Ishikawa (cell line): Measurements from ENCODE around the gene KRT13.

Experiments used
- CEBPB ChIP-seq: IDR thresholded peaks from 2 replicates; pipeline ENCODE4 v1.6.1; 2012
- CREB1 ChIP-seq: IDR thresholded peaks from 2 replicates; pipeline ENCODE4 v1.6.1; 2012; ENCODE audit warnings: low read depth
- EGR1 ChIP-seq: IDR thresholded peaks from 2 replicates; pipeline ENCODE4 v1.6.1; 2012
- EP300 ChIP-seq: IDR thresholded peaks from 2 replicates; pipeline ENCODE4 v1.6.1; 2012; ENCODE audit warnings: borderline replicate concordance
- FOXM1 ChIP-seq: IDR thresholded peaks from 2 replicates; pipeline ENCODE4 v1.6.1; 2012; ENCODE audit warnings: low read depth, borderline replicate concordance
- MAX ChIP-seq: IDR thresholded peaks from 2 replicates; pipeline ENCODE4 v1.6.1; 2012
- NFIC ChIP-seq: IDR thresholded peaks from 2 replicates; pipeline ENCODE4 v1.6.1; 2012
- RAD21 ChIP-seq: IDR thresholded peaks from 2 replicates; pipeline ENCODE4 v1.6.1; 2012; ENCODE audit warnings: low read depth
- REST ChIP-seq: IDR thresholded peaks from 2 replicates; pipeline ENCODE4 v1.6.1; 2012; ENCODE audit warnings: low read depth, mild to moderate bottlenecking
- TAF1 ChIP-seq: IDR thresholded peaks from 2 replicates; pipeline ENCODE4 v1.6.1; 2012; ENCODE audit warnings: low read depth, mild to moderate bottlenecking
- TCF12 ChIP-seq: IDR thresholded peaks from 2 replicates; pipeline ENCODE4 v1.6.1; 2012; ENCODE audit warnings: low read depth
- TEAD4 ChIP-seq: IDR thresholded peaks from 2 replicates; pipeline ENCODE4 v1.6.1; 2012
- USF1 ChIP-seq: IDR thresholded peaks from 2 replicates; pipeline ENCODE4 v1.6.1; 2012
- YY1 ChIP-seq: IDR thresholded peaks from 2 replicates; pipeline ENCODE4 v1.6.1; 2012; ENCODE audit warnings: low read depth
- ZBTB7A ChIP-seq: IDR thresholded peaks from 2 replicates; pipeline ENCODE4 v1.6.1; 2012; ENCODE audit warnings: low read depth

The KRT13 gene

GRCh38 chr17:41535764-41536481 is 30.5 kb upstream of the KRT13 start:
- TF ChIP-seq EGR1 (peak; percentile 63), RAD21 (no peak), FOXM1 (no peak), YY1 (no peak), USF1 (no peak), TAF1 (no peak), REST (no peak), MAX (peak; percentile 55; the same call in 1 of the 2 replicates), TEAD4 (peak; percentile 43), TCF12 (peak; percentile 66), EP300 (no peak; the same call in 1 of the 2 replicates), CEBPB (no peak), ZBTB7A (no peak), NFIC (no peak), CREB1 (no peak)

- TF ChIP-seq MAX = no peak
- no peak for TF ChIP-seq ZBTB7A
- no peak for TF ChIP-seq FOXM1
- TF ChIP-seq TEAD4 = no peak
- no peak for TF ChIP-seq CEBPB
- TF ChIP-seq RAD21 = no peak; the same call in 1 of the 2 replicates
- no peak for TF ChIP-seq EGR1
- TF ChIP-seq TAF1 = no peak
- no peak for TF ChIP-seq YY1
- no peak for TF ChIP-seq REST
- no peak for TF ChIP-seq TCF12
- no peak for TF ChIP-seq EP300
- TF ChIP-seq USF1 = no peak
- TF ChIP-seq CREB1 = no peak
- no peak for TF ChIP-seq NFIC
Measured at GRCh38 chr17:41534899-41535546, 29.6 kb upstream of the KRT13 start.

- TF ChIP-seq NFIC = no peak
- TF ChIP-seq YY1 = no peak
- TF ChIP-seq FOXM1 = no peak
- no peak for TF ChIP-seq USF1
Measured at GRCh38 chr17:41533613-41534012, 28.2 kb upstream of the KRT13 start.

- TF ChIP-seq NFIC (peak; percentile 20; the same call in 1 of the 2 replicates), TAF1 (no peak), CEBPB (peak; percentile 84)
Measured at GRCh38 chr17:41532947-41533570, 27.6 kb upstream of the KRT13 start.

- no peak for TF ChIP-seq TEAD4
- TF ChIP-seq EP300 = no peak
- no peak for TF ChIP-seq MAX
- no peak for TF ChIP-seq TAF1
- no peak for TF ChIP-seq RAD21
- TF ChIP-seq FOXM1 = no peak
- TF ChIP-seq USF1 = no peak
- no peak for TF ChIP-seq REST
- no peak for TF ChIP-seq YY1
- no peak for TF ChIP-seq EGR1
- no peak for TF ChIP-seq ZBTB7A
- TF ChIP-seq CREB1 = no peak
- no peak for TF ChIP-seq NFIC
- no peak for TF ChIP-seq TCF12
- no peak for TF ChIP-seq CEBPB
Measured at GRCh38 chr17:41531993-41532392, 26.6 kb upstream of the KRT13 start.
